HG02642 (cell line): ENCODE data around the gene NFAT5.
"Not testable (repeated sequence)": the region's sequence is repeated elsewhere in the genome, so short reads cannot be mapped to it uniquely, and the experiment has no call there.

Experiments
- ATAC-seq: cut with Tn5 transposase; IDR thresholded peaks from one replicate; pipeline ENCODE4 v1.9.1; 2021; ENCODE audit warnings: mild to moderate bottlenecking; ENCODE audit not compliant: unreplicated experiment, poor library complexity

NFAT5 gene

DNA sequence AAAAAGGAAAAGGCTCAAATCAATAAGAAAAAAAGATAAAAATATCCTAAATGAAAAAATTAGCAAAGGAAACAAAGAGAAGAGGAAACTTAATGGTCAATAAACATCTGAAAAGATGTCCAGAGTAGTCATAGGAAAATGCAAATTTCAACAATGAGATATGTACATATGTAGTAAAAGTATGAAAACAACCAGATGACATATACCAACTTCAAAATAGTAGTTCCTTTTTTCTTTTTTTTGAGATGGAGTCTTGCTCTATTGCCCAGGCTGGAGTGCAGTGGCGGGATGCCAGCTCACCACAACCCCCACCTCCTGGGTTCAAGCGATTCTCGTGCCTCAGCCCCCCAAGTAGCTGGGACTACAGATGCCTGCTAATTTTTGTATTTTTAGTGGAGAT is 21.7 kb upstream of the NFAT5 start:
- ATAC-seq = no peak

DNA sequence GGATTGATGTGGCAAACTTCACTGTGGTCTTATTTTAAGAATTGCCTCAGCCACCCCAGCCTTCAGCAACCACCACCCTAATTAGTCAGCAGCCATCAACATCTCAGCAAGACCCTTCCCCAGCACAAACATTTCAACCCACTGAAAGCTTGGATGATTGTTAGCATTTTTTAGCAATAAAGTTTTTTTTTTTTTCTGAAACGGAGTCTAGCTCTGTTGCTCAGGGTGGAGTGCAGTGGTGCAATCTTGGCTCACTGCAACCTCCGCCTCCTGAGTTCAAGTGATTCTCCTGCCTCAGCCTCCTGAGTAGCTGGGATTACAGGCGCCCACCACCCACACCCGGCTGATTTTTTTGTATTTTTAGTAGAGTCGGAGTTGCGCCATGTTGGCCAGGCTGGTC is 19.1 kb upstream of the NFAT5 start:
- not testable (repeated sequence) for ATAC-seq

DNA sequence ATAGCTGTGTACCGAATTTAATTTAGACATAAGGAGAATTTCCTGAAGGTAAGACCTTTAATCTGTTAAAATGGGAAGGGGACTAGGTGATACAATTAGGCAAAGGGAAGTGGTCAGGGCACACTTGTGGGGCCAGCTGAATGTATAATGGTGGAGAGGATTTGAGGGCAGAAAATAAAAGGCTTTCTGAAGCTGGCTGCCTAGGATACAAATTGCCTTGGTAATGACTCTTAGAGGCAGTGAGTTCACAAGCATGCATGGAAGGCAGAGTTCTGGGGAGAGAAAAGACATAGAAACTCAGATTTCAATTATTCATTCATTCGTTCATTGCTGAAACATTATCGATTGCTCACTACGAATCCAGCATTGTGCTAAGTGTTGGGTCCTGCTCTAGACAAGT is 12.4 kb upstream of the NFAT5 start:
- no peak for ATAC-seq

DNA sequence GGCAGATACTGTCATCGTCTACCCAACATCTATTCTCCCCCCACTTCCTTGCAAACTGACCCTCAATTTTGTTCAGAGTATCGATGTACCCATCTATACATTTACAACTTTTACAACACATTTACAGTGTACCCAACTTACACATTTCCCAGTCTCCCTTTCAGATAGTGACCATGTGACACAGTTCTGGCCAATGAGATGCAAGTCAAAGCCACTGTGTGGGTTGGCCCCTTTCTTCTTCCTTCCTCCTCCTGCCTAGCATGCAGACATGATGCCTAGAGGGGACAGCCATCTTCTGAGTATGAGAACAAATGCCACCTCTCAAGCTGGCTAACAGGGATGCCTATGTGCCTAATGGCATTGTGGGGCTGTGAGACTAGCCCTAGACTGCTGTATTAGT is 11.3 kb upstream of the NFAT5 start:
- no peak for ATAC-seq

DNA sequence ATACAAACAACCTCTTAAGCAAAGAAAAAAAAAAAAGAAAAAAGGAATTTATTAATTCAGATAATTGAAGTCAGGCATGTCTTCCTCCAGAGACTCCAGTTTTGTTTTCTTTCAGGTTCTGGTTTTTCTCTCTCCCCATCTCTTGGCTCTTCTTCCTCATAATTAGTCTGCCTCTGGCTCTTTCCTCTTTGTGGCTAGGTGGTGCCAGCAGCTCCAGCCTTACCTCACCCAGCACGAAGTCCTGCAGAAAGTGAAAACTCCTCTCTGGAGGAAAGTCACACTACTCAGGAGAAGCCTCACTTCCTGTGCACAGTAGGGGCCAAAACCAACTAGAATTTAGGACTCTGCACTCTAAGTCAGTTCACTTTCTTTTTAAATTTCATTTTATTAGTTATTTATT is 10.3 kb upstream of the NFAT5 start:
- no peak for ATAC-seq

DNA sequence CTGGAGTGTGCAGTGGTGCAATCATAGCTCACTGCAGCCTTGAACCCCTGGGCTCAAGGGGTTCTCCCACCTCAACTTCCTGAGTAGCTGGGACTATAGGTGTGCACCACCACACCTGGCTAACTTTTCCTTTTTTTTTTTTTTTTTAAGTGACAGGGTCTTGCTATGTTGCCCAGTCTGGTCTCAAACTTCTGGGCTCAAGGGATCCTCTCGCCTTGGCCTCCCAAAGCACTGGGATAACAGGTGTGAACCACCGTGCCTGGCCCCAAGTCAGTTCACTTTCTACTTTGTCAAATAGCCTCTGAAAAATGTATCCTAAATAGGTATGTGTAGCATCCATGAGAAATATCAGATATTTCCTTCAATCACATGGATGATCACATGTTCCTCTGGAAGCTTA is 9.9 kb upstream of the NFAT5 start:
- no peak for ATAC-seq

DNA sequence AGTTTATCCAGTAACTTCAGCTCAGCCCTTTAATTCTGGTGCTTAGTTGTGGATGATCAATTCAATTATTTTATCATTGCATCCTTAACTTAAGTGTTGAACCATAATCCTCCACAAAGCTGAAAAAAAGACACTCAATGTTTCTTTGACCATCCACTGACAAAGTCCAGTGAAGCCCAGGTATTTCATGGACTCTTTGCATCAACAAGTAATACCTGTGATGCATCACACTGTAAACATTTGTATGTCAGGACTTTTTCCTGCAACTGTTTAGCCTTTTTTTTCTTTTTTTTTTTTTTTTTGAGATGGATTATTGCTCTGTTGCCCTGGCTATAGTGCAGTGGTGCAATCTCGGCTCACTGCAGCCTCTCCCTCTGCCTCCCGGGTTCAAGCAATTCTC is 6.6 kb upstream of the NFAT5 start:
- ATAC-seq = no peak

DNA sequence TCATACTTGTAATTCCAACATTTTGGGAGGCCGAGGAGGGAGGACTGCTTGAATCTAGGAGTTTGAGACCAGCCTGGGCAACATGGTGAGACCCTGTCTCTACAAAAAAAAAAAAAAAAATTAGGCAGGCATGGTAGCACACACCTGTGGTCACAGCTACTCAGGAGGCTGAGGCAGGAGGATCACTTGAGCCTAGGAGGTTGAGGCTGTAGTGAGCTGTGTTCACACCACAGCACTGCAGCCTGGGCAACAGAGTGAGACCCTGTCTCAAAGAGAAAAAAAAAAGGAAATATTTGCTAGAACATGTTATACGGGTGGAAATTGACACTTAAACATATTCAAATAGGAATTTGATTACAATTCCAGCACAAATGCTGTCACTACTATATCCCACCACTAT is 4.4 kb upstream of the NFAT5 start:
- ATAC-seq = not testable (repeated sequence)

DNA sequence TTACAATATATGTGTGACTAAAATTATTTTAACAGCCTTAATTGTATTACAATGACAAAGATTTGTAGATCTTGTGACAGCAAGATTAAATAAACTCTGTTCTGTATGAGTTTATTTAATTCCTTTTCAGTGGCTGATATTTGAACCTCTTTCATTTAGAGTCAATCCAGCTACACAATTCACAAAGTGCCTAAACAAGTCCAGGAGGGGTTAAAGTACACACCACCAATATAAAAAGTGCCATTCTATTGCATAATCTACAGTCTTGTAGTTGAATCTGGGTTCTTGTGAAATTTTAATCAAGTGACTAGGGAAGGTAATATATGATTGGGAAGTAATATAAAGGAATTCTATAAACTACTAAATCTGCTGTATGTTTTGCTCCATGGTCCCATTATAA is 3.9 kb upstream of the NFAT5 start:
- no peak for ATAC-seq

DNA sequence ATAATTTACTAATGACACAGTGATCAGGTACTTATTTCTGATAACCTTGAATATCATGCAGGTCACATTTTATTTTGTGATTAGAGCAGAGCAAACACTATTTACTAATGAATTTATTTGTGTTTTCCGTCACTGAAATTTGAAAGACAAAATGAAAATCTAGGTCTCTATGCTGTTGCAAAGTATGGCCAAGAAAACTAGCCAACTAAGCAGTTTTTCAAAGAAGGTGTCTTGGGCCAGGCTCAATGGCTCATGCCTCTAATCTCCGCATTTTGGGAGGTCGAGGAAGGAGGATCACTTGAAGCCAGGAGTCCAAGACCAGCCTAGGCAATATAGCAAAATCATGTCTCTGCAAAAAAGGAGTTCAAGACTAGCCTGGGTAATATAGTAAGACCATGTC is 3.0 kb upstream of the NFAT5 start:
- ATAC-seq = no peak

DNA sequence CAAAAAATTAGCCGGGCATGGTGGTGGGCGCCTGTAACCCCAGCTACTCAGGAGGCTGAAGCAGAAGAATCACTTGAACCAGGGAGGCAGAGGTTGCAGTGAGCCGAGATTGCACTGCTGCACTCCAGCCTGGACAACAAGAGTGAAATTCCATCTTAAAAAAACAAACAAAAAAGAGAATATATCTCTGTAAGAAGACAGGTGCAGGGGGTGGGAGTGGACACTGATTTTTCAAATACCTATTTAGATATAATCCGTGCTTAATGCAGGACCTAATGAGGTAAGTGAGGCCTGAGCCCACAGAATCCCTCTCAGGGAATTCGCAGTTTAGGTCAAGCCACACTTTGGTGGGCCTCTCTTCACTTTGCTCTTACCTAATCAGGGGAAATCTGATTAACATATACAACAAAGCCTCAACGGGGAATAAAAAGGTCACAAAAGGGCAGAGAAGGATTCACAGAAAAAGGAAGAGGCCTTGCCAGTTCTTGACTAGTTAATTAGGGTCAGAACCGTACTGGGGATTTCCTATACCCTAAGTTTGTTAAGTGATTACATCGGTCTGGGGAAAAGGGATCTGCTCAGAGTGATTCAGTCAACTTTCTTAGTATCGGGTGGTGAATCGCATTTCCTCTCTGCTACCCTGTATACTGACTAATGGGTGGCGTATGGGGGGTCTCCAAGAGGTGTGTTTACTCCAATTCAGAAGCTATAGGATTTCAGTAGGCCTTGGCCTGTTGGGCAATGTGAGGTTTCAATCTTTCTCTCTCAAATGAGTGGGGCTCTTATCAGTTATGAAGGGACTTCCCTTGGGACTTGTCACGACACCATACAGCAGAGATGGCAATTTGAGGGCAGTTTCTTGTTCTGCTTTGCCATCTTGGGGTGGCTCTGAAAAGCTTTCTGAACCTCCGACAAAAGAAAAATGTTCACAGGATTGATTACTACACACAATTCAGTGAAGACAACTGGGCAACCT is 1.9 kb upstream of the NFAT5 start:
- peak; percentile 38 for ATAC-seq

DNA sequence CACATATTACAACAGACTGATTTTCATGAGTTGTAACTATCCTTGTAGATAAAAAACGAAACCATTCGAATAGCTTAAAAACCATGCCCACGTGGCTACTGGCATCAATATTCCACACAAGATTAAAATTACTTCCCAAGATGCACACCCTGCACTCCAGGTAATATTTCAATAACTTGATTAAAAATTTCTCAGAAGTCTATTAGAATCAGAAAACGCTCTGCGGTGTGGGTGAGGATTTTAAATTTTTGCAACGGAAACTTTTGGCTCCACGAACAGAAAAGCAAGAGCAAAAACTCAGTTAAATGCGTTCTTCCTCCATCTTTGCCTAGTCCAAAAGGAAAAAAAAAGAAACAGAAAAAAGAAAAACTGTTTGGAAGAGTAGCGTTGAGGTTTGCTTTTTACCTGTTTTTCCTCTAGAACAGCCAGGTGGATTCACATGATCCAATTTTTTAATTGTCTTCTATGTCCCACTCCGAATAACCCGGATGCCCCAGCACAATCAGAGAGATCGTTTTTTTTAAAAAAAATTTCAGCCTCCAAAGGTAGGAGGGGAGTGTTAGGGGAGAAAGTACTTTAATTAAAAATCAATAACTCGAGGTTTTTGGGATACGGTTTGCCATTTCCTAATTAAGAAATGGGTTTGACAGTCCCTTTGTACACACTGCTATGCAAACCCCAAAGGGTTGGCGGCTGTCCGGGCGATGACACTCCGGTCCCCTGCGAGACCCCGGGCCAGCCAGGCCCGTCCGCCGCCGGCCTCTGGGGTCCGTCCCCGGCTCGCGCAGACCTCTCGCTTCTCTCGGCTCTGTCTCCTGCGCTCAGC is 708 bp upstream of the NFAT5 start:
- ATAC-seq = peak; percentile 26

DNA sequence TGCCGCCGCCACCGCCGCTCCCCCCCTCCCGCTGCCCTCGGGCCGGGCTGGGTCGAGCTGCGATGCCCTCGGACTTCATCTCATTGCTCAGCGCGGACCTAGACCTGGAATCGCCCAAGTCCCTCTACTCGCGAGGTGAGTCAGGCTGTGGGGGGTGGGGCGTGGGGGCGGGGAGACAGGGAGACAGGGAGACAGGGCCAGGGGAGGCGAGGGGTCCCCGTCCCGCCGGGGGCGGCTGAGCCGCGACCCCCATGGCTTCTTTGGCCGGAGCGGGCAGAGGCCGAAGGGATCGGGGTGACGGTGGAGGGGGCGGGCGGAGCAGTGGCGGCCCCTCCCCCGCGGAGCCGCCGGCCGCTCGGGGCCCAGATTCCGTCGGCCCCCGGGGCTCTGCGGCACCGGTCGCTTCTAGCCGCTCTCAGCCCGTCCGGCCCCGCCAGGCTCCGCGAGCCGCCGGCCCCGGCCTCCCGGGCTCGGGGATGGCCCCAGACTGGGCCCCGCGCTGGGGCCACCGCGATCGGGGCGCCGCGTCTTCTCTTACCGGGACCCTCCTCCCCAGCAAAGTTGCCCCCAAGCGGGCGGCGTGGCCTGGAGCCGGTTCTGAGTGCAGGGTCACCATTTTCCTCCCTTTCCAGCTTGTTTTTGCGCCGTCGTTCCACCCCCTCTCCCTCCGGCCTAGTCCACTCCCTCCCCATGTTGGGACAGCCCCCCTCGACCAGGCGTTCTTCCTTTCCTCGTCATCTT is 644 bp downstream of the NFAT5 start:
- peak; percentile 36 for ATAC-seq

DNA sequence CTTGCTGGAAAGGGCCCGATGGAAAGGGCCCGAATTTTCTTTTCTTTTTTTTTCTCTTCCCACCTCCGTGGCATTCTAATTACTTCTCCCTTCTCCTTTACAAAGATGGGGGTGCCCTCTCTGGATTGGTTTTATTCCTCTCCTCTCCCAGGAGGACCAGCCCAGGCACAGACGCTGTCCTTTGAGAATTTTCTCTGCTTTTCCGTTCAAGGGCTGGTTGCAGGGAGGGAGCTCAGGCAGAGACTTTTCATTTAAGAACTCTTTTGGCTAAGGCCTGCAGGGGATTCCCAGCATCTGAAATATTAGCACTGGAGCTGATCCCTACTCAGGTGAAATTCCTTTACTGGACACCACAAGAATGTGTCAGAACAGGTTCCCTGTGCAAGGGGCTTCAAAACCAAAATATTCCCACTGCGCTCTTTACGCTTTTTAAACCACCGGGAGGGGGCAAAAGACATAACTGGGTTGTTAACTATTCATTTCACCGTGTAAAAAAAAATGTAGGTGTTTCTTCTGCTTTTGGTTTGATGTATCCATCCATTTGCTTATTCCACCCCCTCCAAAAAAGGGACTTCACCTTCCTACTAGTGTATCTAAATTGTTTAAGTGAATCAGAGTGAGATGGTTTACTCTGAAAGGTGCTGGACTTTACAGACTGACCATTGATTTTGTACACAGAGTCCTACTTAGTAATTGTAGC is 1.4 kb downstream of the NFAT5 start:
- no peak for ATAC-seq

DNA sequence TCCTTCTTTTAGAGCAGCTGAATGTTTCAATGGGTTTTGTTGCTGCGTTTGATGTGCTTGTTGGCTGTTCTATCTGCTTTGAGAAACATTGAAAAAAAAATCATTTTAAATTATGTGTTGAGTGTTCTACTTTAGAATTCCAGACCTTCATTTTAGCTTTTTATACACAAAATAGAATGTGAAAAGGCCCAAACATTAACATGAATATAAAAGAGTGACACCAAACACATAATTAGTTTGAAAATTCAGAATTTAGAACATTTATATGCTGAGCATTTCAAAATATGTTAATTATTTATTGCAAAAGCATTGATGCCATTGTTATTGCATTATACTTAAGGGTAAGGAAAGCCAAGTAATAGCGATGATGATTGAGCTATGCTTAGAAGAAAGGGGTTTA is 2.9 kb downstream of the NFAT5 start:
- ATAC-seq = no peak

DNA sequence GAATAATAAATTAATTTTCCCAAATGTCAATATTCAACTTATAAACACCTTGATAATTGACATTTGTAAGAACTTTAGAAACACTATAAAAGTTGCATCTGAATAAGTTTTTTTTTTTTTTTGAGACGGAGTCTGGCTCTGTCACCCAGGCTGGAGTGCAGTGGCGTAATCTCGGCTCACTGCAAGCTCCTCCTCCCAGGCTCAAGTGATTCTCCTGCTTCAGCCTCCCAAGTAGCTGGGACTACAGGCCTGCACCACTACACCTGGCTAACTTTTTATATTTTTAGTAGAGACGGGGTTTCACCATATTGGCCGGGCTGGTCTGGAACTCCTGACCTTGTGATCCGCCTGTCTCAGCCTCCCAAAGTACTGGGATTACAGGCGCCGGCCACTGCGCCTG is 13.0 kb downstream of the NFAT5 start:
- ATAC-seq = not testable (repeated sequence)

DNA sequence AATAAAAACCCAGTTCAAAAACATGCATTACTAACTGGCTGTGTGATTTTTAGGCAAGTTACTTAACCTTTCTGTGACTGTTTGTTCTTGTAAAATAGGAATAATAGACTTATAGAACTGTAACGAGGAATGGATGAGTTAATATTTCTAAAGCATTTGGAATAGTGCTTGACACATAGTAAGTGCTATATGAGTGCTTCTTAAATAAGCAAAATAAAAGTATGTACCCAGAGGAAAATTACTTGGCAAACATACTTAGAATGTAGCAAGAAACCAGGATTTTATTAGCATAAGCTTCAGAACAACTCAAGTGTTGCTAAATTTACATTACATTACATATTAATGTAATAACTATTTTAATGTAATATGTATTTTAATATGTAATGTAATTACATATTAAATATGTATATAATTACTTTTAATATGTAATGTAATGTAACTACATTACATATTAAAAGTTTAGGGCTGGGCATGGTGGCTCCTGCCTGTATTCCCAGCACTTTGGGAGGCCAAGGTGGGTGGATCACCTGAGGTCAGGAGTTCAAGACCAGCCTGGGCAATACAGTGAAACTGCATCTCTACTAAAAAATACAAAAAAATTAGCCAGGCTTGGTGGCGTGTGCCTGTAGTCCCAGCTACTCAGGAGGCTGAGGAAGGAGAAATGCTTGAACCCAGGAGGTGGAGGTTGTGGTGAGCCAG is 14.2 kb downstream of the NFAT5 start:
- no peak for ATAC-seq

DNA sequence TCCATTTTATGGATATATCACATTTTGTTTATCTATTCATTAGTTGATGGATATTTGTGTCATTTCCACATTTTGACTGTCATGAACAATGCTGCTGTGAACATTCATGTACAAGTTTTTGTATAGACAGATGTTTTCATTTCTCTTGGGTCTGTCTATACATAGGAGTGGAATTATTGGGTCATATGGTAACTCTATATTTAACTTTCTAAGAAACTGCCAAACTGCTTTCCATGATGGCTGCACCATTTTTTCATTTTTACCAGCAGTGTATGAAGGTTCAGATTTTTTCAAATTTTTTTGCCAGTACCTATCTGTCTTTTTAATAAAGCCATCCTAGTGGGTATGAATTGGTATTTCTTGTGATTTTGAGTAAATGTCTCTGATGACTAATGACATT is 15.5 kb downstream of the NFAT5 start:
- ATAC-seq = no peak

DNA sequence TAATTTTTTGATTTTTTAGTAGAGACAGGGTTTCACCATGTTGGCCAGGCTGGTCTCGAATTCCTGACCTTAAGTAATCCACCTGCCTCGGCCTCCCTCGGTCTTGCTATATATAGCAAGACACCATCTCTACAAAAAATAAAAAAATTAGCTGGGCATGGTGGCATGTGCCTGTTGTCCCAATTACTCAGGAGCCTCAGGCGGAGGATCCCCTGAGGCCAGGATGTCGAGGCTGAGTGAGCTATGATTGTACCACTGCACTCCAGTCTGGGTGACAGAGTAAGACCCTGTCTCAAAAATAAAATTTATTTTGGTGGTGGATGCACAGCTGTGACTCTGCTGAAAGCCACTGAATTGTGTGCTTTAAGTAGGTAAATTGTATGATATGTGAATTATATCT is 18.7 kb downstream of the NFAT5 start:
- not testable (repeated sequence) for ATAC-seq
